GM13977 (cell line): ENCODE measurements around the gene BCL7A.

Experiments
- DNase-seq: peaks from one replicate; pipeline ENCODE4 v3.0.0; 2012; ENCODE audit warnings: low spot score
- in situ Hi-C: fragments of 300-500 bp; cut with MboI; formaldehyde crosslinking; loops from one replicate; pipeline ENCODE4 v1.12.0; 2022; ENCODE audit warnings: low sequenced_read_pairs, low pct_unique_long_range_greater_than_20kb, mixed read lengths, inconsistent platforms; ENCODE audit not compliant: unreplicated experiment
- TF ChIP-seq, protein P1 (sequence below): IDR thresholded peaks from 2 replicates; pipeline ENCODE4 v1.5.1; 2012; ENCODE audit warnings: mild to moderate bottlenecking, control low read depth; ENCODE audit not compliant: insufficient read depth; ENCODE audit errors: extremely low read depth, missing control alignments

BCL7A gene

DNA sequence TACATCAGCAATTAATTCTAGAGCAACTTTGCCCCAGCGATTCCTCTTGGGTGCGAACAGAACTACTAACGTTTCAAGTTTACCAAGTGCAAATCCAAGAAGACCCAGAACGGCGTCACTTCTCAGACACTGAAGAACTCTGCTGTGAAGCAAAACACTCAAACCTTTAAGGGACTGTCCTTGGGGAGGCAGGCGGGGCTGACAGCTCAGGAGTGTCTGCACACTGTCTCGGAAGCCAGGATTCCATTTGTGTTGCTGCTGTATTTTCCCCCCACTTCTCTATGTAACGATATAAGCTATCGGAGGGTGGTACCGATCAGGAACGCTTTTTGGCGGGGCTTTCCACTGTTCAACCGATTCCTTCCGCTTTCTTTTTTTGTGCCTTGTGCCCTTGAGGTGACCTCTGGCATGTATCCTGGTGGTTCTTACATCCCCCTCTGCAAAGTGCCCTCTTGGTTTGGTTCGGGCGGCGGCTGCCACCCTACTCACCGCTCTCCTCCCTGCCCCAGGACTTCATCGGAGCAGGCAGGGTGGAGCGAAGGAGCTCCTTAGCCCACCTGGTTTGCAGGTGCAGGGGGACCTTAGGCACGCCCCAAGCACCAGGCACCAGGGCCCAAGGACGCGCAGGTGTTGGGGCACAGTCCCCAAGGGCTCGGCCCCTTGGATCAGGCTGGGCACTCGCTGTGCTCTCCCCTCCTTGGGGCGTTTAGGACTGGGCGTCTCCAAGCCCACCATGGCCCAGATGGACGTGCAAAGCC lies 37.7 kb downstream of the BCL7A start:
- in situ Hi-C loops: loop anchor here (10.0 kb wide), 1 partner anchor 125 kb away; the partner anchor contains the start of gene LRRC43
- DNase-seq: no peak
- TF ChIP-seq, protein P1, sequence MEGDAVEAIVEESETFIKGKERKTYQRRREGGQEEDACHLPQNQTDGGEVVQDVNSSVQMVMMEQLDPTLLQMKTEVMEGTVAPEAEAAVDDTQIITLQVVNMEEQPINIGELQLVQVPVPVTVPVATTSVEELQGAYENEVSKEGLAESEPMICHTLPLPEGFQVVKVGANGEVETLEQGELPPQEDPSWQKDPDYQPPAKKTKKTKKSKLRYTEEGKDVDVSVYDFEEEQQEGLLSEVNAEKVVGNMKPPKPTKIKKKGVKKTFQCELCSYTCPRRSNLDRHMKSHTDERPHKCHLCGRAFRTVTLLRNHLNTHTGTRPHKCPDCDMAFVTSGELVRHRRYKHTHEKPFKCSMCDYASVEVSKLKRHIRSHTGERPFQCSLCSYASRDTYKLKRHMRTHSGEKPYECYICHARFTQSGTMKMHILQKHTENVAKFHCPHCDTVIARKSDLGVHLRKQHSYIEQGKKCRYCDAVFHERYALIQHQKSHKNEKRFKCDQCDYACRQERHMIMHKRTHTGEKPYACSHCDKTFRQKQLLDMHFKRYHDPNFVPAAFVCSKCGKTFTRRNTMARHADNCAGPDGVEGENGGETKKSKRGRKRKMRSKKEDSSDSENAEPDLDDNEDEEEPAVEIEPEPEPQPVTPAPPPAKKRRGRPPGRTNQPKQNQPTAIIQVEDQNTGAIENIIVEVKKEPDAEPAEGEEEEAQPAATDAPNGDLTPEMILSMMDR: no peak

DNA sequence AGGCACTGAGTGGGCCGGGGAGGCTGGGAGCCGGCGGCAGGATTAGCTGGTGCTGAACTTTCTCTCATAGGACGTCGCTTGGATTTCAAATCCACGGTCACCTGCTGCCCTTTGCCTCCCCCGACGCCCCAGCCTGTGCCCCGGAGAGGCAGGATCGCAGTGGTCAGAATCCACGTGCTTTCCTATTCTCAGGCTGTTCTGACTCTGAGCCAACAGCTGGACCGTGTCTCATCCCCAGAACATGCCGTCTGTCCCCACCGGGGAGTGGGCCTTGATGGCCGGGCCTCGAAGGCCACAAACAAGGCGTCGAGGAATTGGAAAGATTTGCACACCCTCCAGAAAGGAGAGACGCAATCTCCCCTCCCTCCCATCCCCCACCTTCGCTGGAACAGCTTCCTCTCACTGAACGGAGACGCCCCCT lies 38.4 kb downstream of the BCL7A start:
- TF ChIP-seq, protein P1: no peak
- in situ Hi-C loops: no loop called here
- DNase-seq: no peak

DNA sequence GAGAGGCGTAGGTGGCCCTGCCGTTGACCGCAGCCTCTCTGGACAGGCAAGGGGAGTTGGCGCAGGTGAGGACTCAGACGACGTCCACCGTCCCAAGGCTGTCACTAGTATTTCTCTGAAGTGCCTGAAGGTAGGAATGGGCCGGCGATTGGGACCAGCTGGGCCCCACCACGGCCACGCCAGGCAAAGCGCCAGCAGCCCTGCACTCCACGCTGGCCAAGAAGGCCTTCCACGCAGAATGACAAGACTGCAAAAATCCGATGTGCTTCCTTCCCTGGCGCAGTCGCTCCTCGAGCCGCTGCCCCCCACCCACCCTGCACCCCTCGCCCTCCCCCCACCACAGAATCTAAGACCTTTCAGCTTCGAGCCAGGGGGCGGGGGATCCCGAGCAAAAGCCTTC lies 39.6 kb downstream of the BCL7A start:
- TF ChIP-seq, protein P1: no peak
- no peak for DNase-seq
- in situ Hi-C loops: no loop called here

DNA sequence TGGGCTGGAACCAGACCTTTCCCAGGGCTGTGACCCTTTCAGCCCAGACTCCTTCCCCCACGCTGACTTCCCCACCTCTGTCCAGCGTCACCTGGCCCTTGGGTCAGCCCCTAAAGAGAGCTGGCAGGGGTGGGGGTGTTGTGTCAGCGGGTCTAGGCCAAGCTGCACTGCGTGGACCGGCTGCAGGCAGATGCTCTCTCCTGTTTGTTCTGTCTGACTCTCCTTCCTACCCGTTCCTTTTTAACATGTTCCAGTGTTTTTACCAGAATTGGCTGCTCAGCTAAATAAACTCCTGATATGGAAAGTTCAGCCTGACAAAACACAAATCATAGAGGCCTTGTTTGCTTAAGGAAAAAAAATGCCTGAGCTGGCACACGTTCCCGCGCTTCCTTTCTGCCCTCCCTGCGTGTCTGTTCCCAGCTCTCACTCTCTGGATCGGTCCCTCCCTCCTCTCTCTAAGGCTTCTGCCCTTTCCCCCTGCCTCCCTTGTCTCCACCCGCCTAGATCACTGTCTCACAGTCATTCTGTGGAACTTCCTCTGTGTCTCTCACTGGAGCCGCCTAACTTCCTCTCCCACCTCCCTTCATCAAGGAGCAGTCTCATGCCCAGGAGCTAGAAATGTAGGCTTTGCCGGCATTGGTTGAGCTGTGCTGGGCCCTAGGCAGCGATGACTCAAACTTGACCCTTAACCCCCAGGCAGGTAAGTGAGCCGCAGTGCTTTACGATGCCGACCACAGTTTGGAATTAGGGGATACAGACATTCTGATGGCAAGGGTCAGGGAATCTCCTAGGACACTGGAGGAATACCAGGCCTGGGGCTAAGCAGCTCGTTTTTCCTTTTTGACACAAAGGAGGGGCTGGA lies 41.4 kb downstream of the BCL7A start:
- TF ChIP-seq, protein P1: no peak
- DNase-seq: no peak
- in situ Hi-C loops: no loop called here

DNA sequence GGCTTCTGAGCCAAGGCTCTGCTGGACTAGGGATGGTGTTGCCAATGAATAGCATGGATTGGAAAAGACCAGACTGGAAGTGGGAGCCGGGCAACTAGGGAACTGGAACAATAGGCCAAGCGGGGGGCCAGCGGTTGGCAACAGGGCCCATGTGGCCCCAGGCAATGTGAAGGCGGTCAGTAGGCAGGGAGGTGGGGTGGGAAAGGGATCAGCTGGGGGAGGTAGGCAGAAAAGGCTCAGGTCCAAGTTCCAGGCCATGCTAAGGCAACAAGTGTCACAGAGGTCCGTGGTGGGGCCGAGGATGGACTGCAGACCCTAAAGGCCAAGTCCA lies 42.0 kb downstream of the BCL7A start:
- in situ Hi-C loops: no loop called here
- DNase-seq: no peak
- TF ChIP-seq, protein P1: no peak

DNA sequence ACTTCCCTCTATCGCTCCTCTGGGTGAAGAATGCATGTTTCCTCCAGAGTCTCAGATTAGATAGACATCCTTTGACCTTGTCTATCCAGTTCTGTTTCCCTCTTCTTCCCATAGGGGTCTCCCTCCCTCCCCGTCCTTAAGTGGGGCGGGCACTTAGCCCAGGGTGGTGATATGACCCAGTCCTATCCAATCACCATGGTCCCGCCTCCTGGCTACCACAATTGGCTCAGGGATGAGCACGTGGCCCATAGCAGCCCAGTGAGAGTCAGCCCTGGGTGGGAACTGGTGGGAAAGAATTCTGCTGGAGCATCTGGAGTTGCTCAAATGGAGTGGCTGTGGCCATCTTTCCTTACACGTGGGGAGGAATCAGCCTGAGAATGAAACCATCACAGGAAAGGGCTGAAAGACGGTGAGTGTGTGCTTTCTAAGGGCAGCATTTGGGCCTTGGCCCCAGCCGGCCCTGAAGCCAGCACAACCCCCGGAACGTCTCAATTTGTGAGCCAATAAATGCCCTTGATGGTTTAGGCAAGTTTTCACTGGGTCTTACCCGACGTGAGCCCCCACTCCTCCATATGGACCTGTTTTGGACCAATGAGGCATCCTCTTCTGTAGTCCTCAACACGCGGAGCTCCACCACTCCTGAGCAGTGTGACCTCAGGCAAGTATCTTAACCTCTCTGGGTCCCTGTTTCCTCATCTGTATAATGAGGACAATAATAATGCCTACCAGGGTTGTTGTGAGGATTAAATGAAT lies 42.5 kb downstream of the BCL7A start:
- TF ChIP-seq, protein P1: no peak
- DNase-seq: peak; percentile 69
- in situ Hi-C loops: no loop called here
